K562 (cell line): ENCODE measurements around the gene ATP7B. TPM values are rescaled to one million over a fixed set of nuclear protein-coding genes. Genes with fewer than 3 reads are reported as not detected.

Source experiments
- ATAC-seq: fragments of 200-7000 bp; cut with Tn5 transposase; 3 replicates; pipeline ENCODE4 v1.9.1; 2020; ENCODE audit warnings: moderate library complexity
- BruUV-seq: library from RNA; stranded (reverse); fragments of 400-500 nt; replicated peaks from 2 replicates; lab custom pipeline; 2021; lab: Mats Ljungman, UMichigan
- CTCF ChIA-PET: fragments of 300-600 bp; formaldehyde crosslinking; extraction: SDS; loops from one replicate; lab custom pipeline; 2021; ENCODE audit warnings: low intra/inter-chr PET ratio; lab: Yijun Ruan, JAX
- POLR2A ChIA-PET: fragments of 300-600, 350-650 bp; sonication (Branson Sonifier 250); formaldehyde crosslinking; extraction: SDS; loops from one replicate; lab custom pipeline; 2021; ENCODE audit warnings: antibody characterized with exemption, inconsistent platforms; lab: Yijun Ruan, JAX
- DNase-seq, 4 experiments: peaks; one replicate each; pipeline versions ENCODE4 v3.0.0 to v3.0.0-alpha.2; 2011 to 2018; ENCODE audit warnings: low spot score in 3 of 4, mixed read lengths in 3 of 4; ENCODE audit errors: extremely low read depth in 1 of 4
- FAIRE-seq: peaks from 2 replicates; lab custom pipeline; 2011; peaks lifted over from hg19 to GRCh38; lab: Jason Lieb, UNC
- H2AFZ ChIP-seq: 2 replicates; pipeline ENCODE4 v1.6.0; 2011; ENCODE audit warnings: low read depth, low read length, control low read depth, inconsistent platforms
- H3K27ac ChIP-seq: fragments of 200-600 bp; 3 replicates; pipeline ENCODE4 v1.8.0; 2011; ENCODE audit warnings: low read depth, mild to moderate bottlenecking, control low read depth, inconsistent platforms, low read length, moderate library complexity, mixed read lengths; ENCODE audit errors: extremely low read depth
- H3K27me3 ChIP-seq, 2 experiments: fragments of 300-600 bp in 1 of 2; 2 replicates in 1 of 2; 3 replicates in 1 of 2; pipeline versions ENCODE4 v1.6.0 to v1.8.0; 2011; ENCODE audit warnings: inconsistent platforms in 2 of 2, low read length in 2 of 2, mild to moderate bottlenecking in 1 of 2, mixed read lengths in 1 of 2, moderate library complexity in 1 of 2; ENCODE audit not compliant: control insufficient read depth in 2 of 2, insufficient read depth in 2 of 2
- H3K36me3 ChIP-seq: fragments of 300-600 bp; 3 replicates; pipeline ENCODE4 v1.8.0; 2011; ENCODE audit warnings: mild to moderate bottlenecking, low read length, inconsistent platforms; ENCODE audit not compliant: control insufficient read depth, insufficient read depth
- H3K4me1 ChIP-seq, 2 experiments: fragments of 200-600 bp in 1 of 2; replicated peaks in 1 of 2; 2 replicates in 1 of 2; 3 replicates in 1 of 2; pipeline versions ENCODE4 v1.5.1 to v1.8.0; 2011; ENCODE audit warnings: inconsistent platforms in 2 of 2, low read length in 2 of 2, mild to moderate bottlenecking in 1 of 2, mixed read lengths in 1 of 2, moderate library complexity in 1 of 2; ENCODE audit not compliant: control insufficient read depth in 2 of 2, insufficient read depth in 2 of 2
- H3K4me2 ChIP-seq: 2 replicates; pipeline ENCODE4 v1.6.1; 2011; ENCODE audit warnings: low read length, control low read depth, inconsistent platforms, mixed read lengths; ENCODE audit not compliant: insufficient read depth
- H3K4me3 ChIP-seq: fragments of 200-600 bp; sonication (generic), shearing (Covaris generic); 2 replicates; pipeline ENCODE4 v1.5.1; 2016; ENCODE audit warnings: control low read depth, inconsistent platforms
- H3K79me2 ChIP-seq: fragments of 200-600 bp; 3 replicates; pipeline ENCODE4 v1.8.0; 2011; ENCODE audit warnings: low read length, inconsistent platforms; ENCODE audit not compliant: control insufficient read depth, insufficient read depth
- H3K9ac ChIP-seq, 2 experiments: 2 replicates each; pipeline versions ENCODE4 v1.6.0 to v1.6.1; 2011; ENCODE audit warnings: low read depth in 2 of 2, low read length in 2 of 2, control low read depth in 1 of 2, inconsistent platforms in 1 of 2, mild to moderate bottlenecking in 1 of 2, mixed read lengths in 1 of 2; ENCODE audit not compliant: insufficient read depth in 1 of 2
- H3K9me1 ChIP-seq: one replicate; pipeline ENCODE4 v1.6.0; 2011; ENCODE audit warnings: inconsistent platforms, mild to moderate bottlenecking, low read length, moderate library complexity; ENCODE audit not compliant: control insufficient read depth, insufficient read depth
- H3K9me3 ChIP-seq: replicated peaks from 2 replicates; pipeline ENCODE4 v1.5.1; 2011; ENCODE audit warnings: low read depth, low read length, inconsistent platforms; ENCODE audit not compliant: control insufficient read depth, insufficient read depth
- H4K20me1 ChIP-seq: replicated peaks from 2 replicates; pipeline ENCODE4 v1.6.1; 2011; ENCODE audit warnings: low read length, inconsistent platforms, mixed read lengths; ENCODE audit not compliant: control insufficient read depth, insufficient read depth
- BMI1 ChIP-seq: fragments of 150-350 bp; IDR thresholded peaks from 2 replicates; pipeline ENCODE4 v1.6.1; 2014; ENCODE audit warnings: low read length
- CSDE1 ChIP-seq, 2 experiments: fragments of 450-650 bp; IDR thresholded peaks; 2 replicates each; pipeline ENCODE4 v1.6.1; 2016; ENCODE audit warnings: mild to moderate bottlenecking in 1 of 2
- ELK1 ChIP-seq: sonication (generic); formaldehyde crosslinking; IDR thresholded peaks from 2 replicates; pipeline ENCODE4 v1.8.1; 2022; ENCODE audit warnings: missing genetic modification reagents
- FOXJ3 ChIP-seq: sonication (generic); formaldehyde crosslinking; IDR thresholded peaks from 2 replicates; pipeline ENCODE4 v1.4.0; 2020; ENCODE audit warnings: mild to moderate bottlenecking, missing genetic modification reagents
- NCOR1 ChIP-seq: fragments of 450-650 bp; IDR thresholded peaks from 2 replicates; pipeline ENCODE4 v1.6.1; 2016; ENCODE audit warnings: mild to moderate bottlenecking, moderate library complexity
- POU5F1 ChIP-seq: fragments of 150-350 bp; IDR thresholded peaks from 2 replicates; pipeline ENCODE4 v1.6.1; 2014; ENCODE audit warnings: borderline replicate concordance, low read length, low read depth, mild to moderate bottlenecking; ENCODE audit not compliant: partially characterized antibody
- SPI1 ChIP-seq: IDR thresholded peaks from 2 replicates; pipeline ENCODE4 v1.6.1; 2011; ENCODE audit warnings: low read depth, low read length, control low read depth, borderline replicate concordance
- ZNF431 ChIP-seq: sonication (generic); formaldehyde crosslinking; IDR thresholded peaks from 2 replicates; pipeline ENCODE4 v1.8.0; 2022; ENCODE audit warnings: mild to moderate bottlenecking, missing genetic modification reagents
- WGBS: fragments of 100-300 bp; shearing (Covaris generic); methylation state at CpG from one replicate; pipeline ENCODE4 v1.1.6; 2016; ENCODE audit warnings: low coverage, mixed read lengths; ENCODE audit not compliant: insufficient coverage; ENCODE audit errors: missing lambda C conversion rate; 5-methylcytosine and 5-hydroxymethylcytosine counted together
- in situ Hi-C: fragments of 300-500 bp; cut with MboI; formaldehyde crosslinking; loops from 4 replicates; pipeline ENCODE4 v1.15.0; 2018; ENCODE audit warnings: inconsistent platforms, mixed read lengths
- intact Hi-C: fragments of 100-400 bp; cut with micrococcal nuclease; formaldehyde crosslinking; loops from 2 replicates; pipeline ENCODE4 v1.14.2; 2022
- polyA plus RNA-seq, 8 experiments: library from polyadenylated mRNA; depleted of rRNA in 4 of 8; stranded (reverse) in 5 of 8; unstranded in 3 of 8; fragments of >200 nt; fragmentation: Nextera tagmentation in 2 of 8; fragmentation: Illumina TruSeq in 1 of 8; extraction: Ambion mirVana in 2 of 8; extraction: Trizol in 1 of 8; gene quantifications; 2 replicates each; pipeline versions ENCODE4 v1.2.1 to v1.2.3, GENCODE V29; 2011 to 2014; ENCODE audit warnings: inconsistent platforms in 1 of 8, missing spikeins in 1 of 8
- total RNA-seq, 7 experiments: library from RNA; depleted of rRNA in 6 of 7; stranded (reverse); fragments of >200 nt in 6 of 7; fragmentation: Illumina TruSeq in 2 of 7; extraction: Trizol in 2 of 7; gene quantifications; 2 replicates each; pipeline versions ENCODE4 v1.2.1 to v1.2.3, GENCODE V29; 2011 to 2021; ENCODE audit warnings: low replicate concordance in 1 of 7
- TF ChIP-seq, protein P1 (sequence below), 2 experiments: fragments of 450-650 bp; formaldehyde crosslinking in 1 of 2; IDR thresholded peaks; 2 replicates each; pipeline versions ENCODE4 v1.4.0 to v1.6.1; 2014 to 2020; ENCODE audit warnings: mild to moderate bottlenecking in 2 of 2, borderline replicate concordance in 1 of 2, low read depth in 1 of 2

The ATP7B gene
- total and polyA plus RNA-seq, 9 of the 15 experiments (the other 6 are each of a cell fraction or from before 2014, with no cell fraction given), result 1.1 to 20.4 (median 8.5) TPM

DNA sequence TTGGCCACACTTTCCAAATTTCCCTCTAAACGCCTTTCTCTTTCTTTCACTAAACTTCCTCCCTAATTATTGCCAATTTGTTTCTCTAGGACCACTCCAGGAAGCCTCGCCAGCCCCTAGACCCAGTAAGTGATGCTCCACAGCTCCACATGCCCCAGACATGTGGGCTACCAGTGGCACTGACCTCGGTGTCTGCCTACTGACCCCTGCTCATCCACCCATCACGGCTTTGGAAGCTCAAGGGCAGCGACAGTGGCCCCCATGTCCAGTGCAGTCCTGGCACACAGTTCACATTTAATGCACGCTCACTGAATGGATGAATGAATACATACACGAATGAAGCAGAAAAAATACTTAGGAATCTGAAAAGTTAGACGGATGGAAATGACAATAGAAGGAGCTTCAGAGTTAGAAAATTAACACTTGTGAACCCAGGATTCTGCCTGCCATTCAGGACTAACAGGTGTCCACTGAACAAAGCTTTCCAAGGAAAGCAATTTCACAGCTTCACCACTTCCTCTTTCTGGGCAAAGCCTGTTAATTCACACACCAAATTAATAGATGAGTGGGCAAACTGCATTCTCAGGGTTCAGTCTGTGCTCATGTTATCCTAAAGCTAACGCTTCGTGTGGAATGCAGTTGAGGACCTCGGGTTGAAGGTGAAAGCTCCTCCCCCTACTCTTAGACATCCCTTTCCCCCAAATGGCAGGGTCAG lies 98.6 kb downstream of the ATP7B start:
- in situ Hi-C loops (no loop called here), intact Hi-C loops (no loop called here)
- H3K4me3 ChIP-seq, result no peak overlapping the region
- no peak overlapping the region for H3K27ac ChIP-seq
- no peak overlapping the region for H3K4me2 ChIP-seq
- no peaks in the 10 kb centered on the region for H3K79me2 ChIP-seq
- H3K36me3 ChIP-seq, result no peaks in the 10 kb centered on the region; the same call in 2 of the 3 replicates
- ChIA-PET CTCF (no interaction called here), POLR2A (interaction anchor here (0.9 kb wide), 1 partner anchor 9 kb away, joined by 7 read pairs; no protein-coding TSS in a partner anchor)
- WGBS, result 76% methylated on average over 11 of the region's 11 CpGs
- no peaks in the 10 kb centered on the region for H4K20me1 ChIP-seq
- no peaks in the 10 kb centered on the region for H3K27me3 ChIP-seq
- TF ChIP-seq CSDE1 (IDR thresholded peaks at IDR 0.05) (no peak), BMI1 (no peak), FOXJ3 (CRISPR knock-in tag) (no peak), ELK1 (no peak), NCOR1 (no peak), POU5F1 (no peak), ZNF431 (peak; percentile 83), SPI1 (peak; percentile 97)
- TF ChIP-seq, protein P1, sequence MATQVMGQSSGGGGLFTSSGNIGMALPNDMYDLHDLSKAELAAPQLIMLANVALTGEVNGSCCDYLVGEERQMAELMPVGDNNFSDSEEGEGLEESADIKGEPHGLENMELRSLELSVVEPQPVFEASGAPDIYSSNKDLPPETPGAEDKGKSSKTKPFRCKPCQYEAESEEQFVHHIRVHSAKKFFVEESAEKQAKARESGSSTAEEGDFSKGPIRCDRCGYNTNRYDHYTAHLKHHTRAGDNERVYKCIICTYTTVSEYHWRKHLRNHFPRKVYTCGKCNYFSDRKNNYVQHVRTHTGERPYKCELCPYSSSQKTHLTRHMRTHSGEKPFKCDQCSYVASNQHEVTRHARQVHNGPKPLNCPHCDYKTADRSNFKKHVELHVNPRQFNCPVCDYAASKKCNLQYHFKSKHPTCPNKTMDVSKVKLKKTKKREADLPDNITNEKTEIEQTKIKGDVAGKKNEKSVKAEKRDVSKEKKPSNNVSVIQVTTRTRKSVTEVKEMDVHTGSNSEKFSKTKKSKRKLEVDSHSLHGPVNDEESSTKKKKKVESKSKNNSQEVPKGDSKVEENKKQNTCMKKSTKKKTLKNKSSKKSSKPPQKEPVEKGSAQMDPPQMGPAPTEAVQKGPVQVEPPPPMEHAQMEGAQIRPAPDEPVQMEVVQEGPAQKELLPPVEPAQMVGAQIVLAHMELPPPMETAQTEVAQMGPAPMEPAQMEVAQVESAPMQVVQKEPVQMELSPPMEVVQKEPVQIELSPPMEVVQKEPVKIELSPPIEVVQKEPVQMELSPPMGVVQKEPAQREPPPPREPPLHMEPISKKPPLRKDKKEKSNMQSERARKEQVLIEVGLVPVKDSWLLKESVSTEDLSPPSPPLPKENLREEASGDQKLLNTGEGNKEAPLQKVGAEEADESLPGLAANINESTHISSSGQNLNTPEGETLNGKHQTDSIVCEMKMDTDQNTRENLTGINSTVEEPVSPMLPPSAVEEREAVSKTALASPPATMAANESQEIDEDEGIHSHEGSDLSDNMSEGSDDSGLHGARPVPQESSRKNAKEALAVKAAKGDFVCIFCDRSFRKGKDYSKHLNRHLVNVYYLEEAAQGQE (IDR thresholded peaks at IDR 0.05; ENCODE audit: borderline replicate concordance), result no peak
- TF ChIP-seq, protein P1 (CRISPR knock-in tag; IDR thresholded peaks at IDR 0.05; ENCODE audit: low read depth), result no peak
- ATAC-seq (no peak), FAIRE-seq (no peak), DNase-seq (no peak)
- H3K9me1 ChIP-seq, result peaks cover 3% of the 10 kb centered on the region
- no peak overlapping the region for H2AFZ ChIP-seq
- H3K4me1 ChIP-seq, result no peaks in the 10 kb centered on the region
- no TSS peak for BruUV-seq
- no peak overlapping the region for H3K9ac ChIP-seq
- H3K9me3 ChIP-seq, result no peaks in the 10 kb centered on the region
